HepG2 (cell line): ENCODE data around the gene KRTAP27-1. TPM values are rescaled to one million over a fixed set of nuclear protein-coding genes. Genes with fewer than 3 reads are reported as not detected.

Experiments used
- ATAC-seq: fragments of 200-7000 bp; cut with Tn5 transposase; 3 replicates; pipeline ENCODE4 v1.9.1; 2020; ENCODE audit warnings: mild to moderate bottlenecking, moderate library complexity
- Bru-seq: library from RNA; stranded (reverse); fragments of 400-500 nt; gene quantifications from one replicate; lab custom pipeline; 2021; lab: Mats Ljungman, UMichigan
- BruChase-seq, 2 experiments: library from RNA; stranded (reverse); fragments of 400-500 nt; gene quantifications; one replicate each; lab custom pipeline; 2021; lab: Mats Ljungman, UMichigan
- BruUV-seq: library from RNA; stranded (reverse); fragments of 400-500 nt; replicated peaks from 2 replicates; lab custom pipeline; 2021; lab: Mats Ljungman, UMichigan
- CTCF ChIA-PET: fragments of 300-600 bp; formaldehyde crosslinking; extraction: SDS; loops from one replicate; lab custom pipeline; 2021; ENCODE audit warnings: low total read pairs, inconsistent platforms, low intra/inter-chr PET ratio; lab: Yijun Ruan, JAX
- POLR2A ChIA-PET: fragments of 350-600 bp; sonication (Branson Sonifier 250); formaldehyde crosslinking; loops from one replicate; lab custom pipeline; 2020; ENCODE audit warnings: antibody characterized with exemption, inconsistent platforms; lab: Yijun Ruan, JAX
- DNase-seq: peaks from one replicate; pipeline ENCODE4 v3.0.0-alpha.2; 2015; ENCODE audit warnings: low spot score
- FAIRE-seq: peaks from 3 replicates; lab custom pipeline; 2011; peaks lifted over from hg19 to GRCh38; lab: Jason Lieb, UNC
- H2AFZ ChIP-seq: one replicate; pipeline ENCODE4 v1.6.1; 2011; ENCODE audit warnings: low read length, inconsistent platforms
- H3K27ac ChIP-seq: fragments of 300-600 bp; 3 replicates; pipeline ENCODE4 v1.8.0; 2011; ENCODE audit warnings: mixed run types, mild to moderate bottlenecking, mixed read lengths, low read length, inconsistent platforms; ENCODE audit not compliant: insufficient read depth; ENCODE audit errors: extremely low read length
- H3K27me3 ChIP-seq, 2 experiments: fragments of 200-600 bp in 1 of 2; 2 replicates in 1 of 2; 3 replicates in 1 of 2; pipeline versions ENCODE4 v1.6.0 to v1.8.0; 2011; ENCODE audit warnings: low read length in 2 of 2, mild to moderate bottlenecking in 2 of 2, moderate library complexity in 2 of 2, inconsistent platforms in 1 of 2; ENCODE audit not compliant: insufficient read depth in 2 of 2, control insufficient read depth in 1 of 2
- H3K36me3 ChIP-seq, 2 experiments: fragments of 200-600 bp in 1 of 2; replicated peaks in 1 of 2; 2 replicates in 1 of 2; 3 replicates in 1 of 2; pipeline versions ENCODE4 v1.5.1 to v1.8.0; 2011; ENCODE audit warnings: low read length in 2 of 2, inconsistent platforms in 1 of 2; ENCODE audit not compliant: insufficient read depth in 2 of 2, control insufficient read depth in 1 of 2
- H3K4me1 ChIP-seq: 2 replicates; pipeline ENCODE4 v1.5.1; 2012; ENCODE audit warnings: low read length, inconsistent platforms; ENCODE audit not compliant: insufficient read depth
- H3K4me2 ChIP-seq: 2 replicates; pipeline ENCODE4 v1.6.0; 2011; ENCODE audit warnings: low read depth, low read length, inconsistent platforms
- H3K4me3 ChIP-seq, 3 experiments: fragments of 200-600 bp in 1 of 3; sonication (generic), shearing (Covaris generic) in 1 of 3; replicated peaks in 1 of 3; 2 replicates each; pipeline ENCODE4 v1.5.1; 2011 to 2016; ENCODE audit warnings: low read length in 3 of 3, inconsistent platforms in 2 of 3, low read depth in 2 of 3, mild to moderate bottlenecking in 2 of 3, control low read depth in 1 of 3, mixed read lengths in 1 of 3; ENCODE audit not compliant: insufficient read depth in 1 of 3
- H3K79me2 ChIP-seq: one replicate; pipeline ENCODE4 v1.6.1; 2011; ENCODE audit warnings: low read length, inconsistent platforms; ENCODE audit not compliant: insufficient read depth
- H3K9ac ChIP-seq: 2 replicates; pipeline ENCODE4 v1.6.0; 2011; ENCODE audit warnings: mild to moderate bottlenecking, low read depth, low read length, inconsistent platforms; ENCODE audit not compliant: insufficient read depth
- H3K9me3 ChIP-seq: 2 replicates; pipeline ENCODE4 v1.5.1; 2012; ENCODE audit warnings: mild to moderate bottlenecking, low read length
- H4K20me1 ChIP-seq: 2 replicates; pipeline ENCODE4 v1.6.0; 2011; ENCODE audit warnings: inconsistent platforms, mild to moderate bottlenecking, low read length, moderate library complexity; ENCODE audit not compliant: insufficient read depth
- AHR ChIP-seq: IDR thresholded peaks from 2 replicates; pipeline ENCODE4 v1.6.1; 2018; ENCODE audit warnings: missing genetic modification reagents, missing compliant biosample characterization
- BORCS8-MEF2B ChIP-seq: sonication (generic); formaldehyde crosslinking; IDR thresholded peaks from 2 replicates; pipeline ENCODE4 v1.8.0; 2022; ENCODE audit warnings: mild to moderate bottlenecking, missing genetic modification reagents
- MTF1 ChIP-seq: sonication (generic); formaldehyde crosslinking; IDR thresholded peaks from 2 replicates; pipeline ENCODE4 v1.5.0; 2020; ENCODE audit warnings: missing genetic modification reagents
- PHB2 ChIP-seq: fragments of 450-650 bp; IDR thresholded peaks from 2 replicates; pipeline ENCODE4 v1.6.1; 2018; ENCODE audit not compliant: partially characterized antibody
- STAT5B ChIP-seq: sonication (generic); formaldehyde crosslinking; IDR thresholded peaks from 2 replicates; pipeline ENCODE4 v1.4.0; 2020; ENCODE audit warnings: missing genetic modification reagents
- ZBTB3 ChIP-seq: sonication (generic); formaldehyde crosslinking; IDR thresholded peaks from 2 replicates; pipeline ENCODE4 v1.4.0; 2020; ENCODE audit warnings: low read depth, mild to moderate bottlenecking, moderate library complexity, missing genetic modification reagents, borderline replicate concordance
- ZNF10 ChIP-seq: sonication (generic); formaldehyde crosslinking; IDR thresholded peaks from 2 replicates; pipeline ENCODE4 v1.4.0; 2020; ENCODE audit warnings: mild to moderate bottlenecking, low read depth, missing genetic modification reagents, borderline replicate concordance
- ZNF510 ChIP-seq: sonication (generic); formaldehyde crosslinking; IDR thresholded peaks from 2 replicates; pipeline ENCODE4 v1.4.0; 2020; ENCODE audit warnings: low read depth, mild to moderate bottlenecking, missing genetic modification reagents
- ZNF678 ChIP-seq: sonication (generic); formaldehyde crosslinking; IDR thresholded peaks from 2 replicates; pipeline ENCODE4 v1.4.0; 2020; ENCODE audit warnings: mild to moderate bottlenecking, missing genetic modification reagents
- ZNF747 ChIP-seq: sonication (generic); formaldehyde crosslinking; IDR thresholded peaks from 2 replicates; pipeline ENCODE4 v1.8.1; 2023; ENCODE audit warnings: missing genetic modification reagents, mild to moderate bottlenecking, borderline replicate concordance
- WGBS: methylation state at CpG from one replicate; pipeline ENCODE4 v1.1.6; 2017; ENCODE audit warnings: low lambda C conversion rate; 5-methylcytosine and 5-hydroxymethylcytosine counted together
- in situ Hi-C: cut with HindIII; loops from 2 replicates; pipeline ENCODE4 v1.10.0; 2017; ENCODE audit warnings: low pct_unique_long_range_greater_than_20kb; ENCODE audit not compliant: extremely low pct_ligation_motif_present
- intact Hi-C: fragments of 100-400 bp; cut with micrococcal nuclease; formaldehyde crosslinking; loops from one replicate; pipeline ENCODE4 v1.10.0; 2022; ENCODE audit not compliant: unreplicated experiment
- long read RNA-seq, 2 experiments: library from RNA in 1 of 2; library from polyadenylated mRNA in 1 of 2; stranded (forward) in 1 of 2; unstranded in 1 of 2; transcript quantifications; one replicate each; pipeline ENCODE4 v2.0.0, GENCODE V29; 2019 to 2022
- polyA minus RNA-seq, 3 experiments: library from RNA; depleted of rRNA, polyadenylated mRNA; stranded (reverse); fragments of >200 nt; gene quantifications; 2 replicates each; pipeline ENCODE4 v1.2.3, GENCODE V29; 2011; ENCODE audit warnings: low replicate concordance in 1 of 3
- polyA plus RNA-seq, 8 experiments: library from polyadenylated mRNA; depleted of rRNA in 3 of 8; stranded (reverse) in 7 of 8; unstranded in 1 of 8; fragments of >200 nt; fragmentation: Illumina TruSeq in 4 of 8; extraction: Trizol in 4 of 8; gene quantifications; 2 replicates each; pipeline versions ENCODE4 v1.2.1 to v1.2.3, GENCODE V29; 2011 to 2016; ENCODE audit warnings: low read depth in 4 of 8, missing spikeins in 1 of 8, mixed read lengths in 1 of 8; ENCODE audit not compliant: insufficient read depth in 1 of 8
- total RNA-seq, 5 experiments: library from RNA; depleted of rRNA; stranded (reverse); fragments of >200 nt; fragmentation: Illumina TruSeq; extraction: Trizol; gene quantifications; 2 replicates each; pipeline ENCODE4 v1.2.3, GENCODE V29; 2016; ENCODE audit warnings: low read depth in 1 of 5
- TF ChIP-seq, protein P1 (sequence below): IDR thresholded peaks from 2 replicates; pipeline ENCODE4 v1.6.1; 2016
- TF ChIP-seq, protein P2 (sequence below): sonication (generic); formaldehyde crosslinking; IDR thresholded peaks from 2 replicates; pipeline ENCODE4 v1.9.0; 2021; ENCODE audit warnings: missing genetic modification reagents, mild to moderate bottlenecking, borderline replicate concordance
- TF ChIP-seq, protein P3 (sequence below): IDR thresholded peaks from 2 replicates; pipeline ENCODE4 v1.6.1; 2016; ENCODE audit warnings: low read depth, control low read depth

KRTAP27-1 gene, protein sequence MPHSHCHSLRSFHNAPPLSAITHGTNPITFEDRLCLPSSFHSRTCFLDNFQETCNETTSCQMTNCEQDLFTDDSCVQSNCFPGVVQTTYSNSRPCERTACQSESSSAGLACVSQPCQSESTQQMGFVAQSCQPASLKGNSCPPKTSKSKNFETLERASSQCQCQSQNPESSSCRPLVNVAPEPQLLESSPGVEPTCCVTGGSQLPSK
- total RNA-seq (2016; rRNA removed; fragmentation: Illumina TruSeq; extraction: Trizol), result not detected in 2 replicates
- not detected in 2 replicates for total RNA-seq (2016; cell fraction: cytosol; rRNA removed; fragmentation: Illumina TruSeq; extraction: Trizol; ENCODE audit: low read depth)
- total RNA-seq (2016; cell fraction: insoluble cytoplasmic fraction; rRNA removed; fragmentation: Illumina TruSeq; extraction: Trizol), result not detected in 2 replicates
- not detected in 2 replicates for total RNA-seq (2016; cell fraction: membrane; rRNA removed; fragmentation: Illumina TruSeq; extraction: Trizol)
- not detected in 2 replicates for total RNA-seq (2016; cell fraction: nucleus; rRNA removed; fragmentation: Illumina TruSeq; extraction: Trizol)
- polyA plus RNA-seq (2011; rRNA removed), result not detected in 2 replicates
- not detected in 2 replicates for polyA plus RNA-seq (2011; cell fraction: cytosol; rRNA removed)
- not detected in 2 replicates for polyA plus RNA-seq (2011; cell fraction: nucleus; rRNA removed)
- polyA plus RNA-seq (2012), result not detected in 2 replicates
- not detected in 2 replicates for polyA plus RNA-seq (2016; cell fraction: cytosol; fragmentation: Illumina TruSeq; extraction: Trizol; ENCODE audit: low read depth)
- not detected in 2 replicates for polyA plus RNA-seq (2016; cell fraction: insoluble cytoplasmic fraction; fragmentation: Illumina TruSeq; extraction: Trizol; ENCODE audit: low read depth)
- polyA plus RNA-seq (2016; cell fraction: membrane; fragmentation: Illumina TruSeq; extraction: Trizol; ENCODE audit: low read depth), result not detected in 2 replicates
- polyA plus RNA-seq (2016; cell fraction: nucleus; fragmentation: Illumina TruSeq; extraction: Trizol; ENCODE audit: insufficient read depth, low read depth), result not detected in 2 replicates
- polyA minus RNA-seq (2011; rRNA and poly(A)+ RNA removed; ENCODE audit: low replicate concordance), result not detected in 2 replicates
- polyA minus RNA-seq (2011; cell fraction: cytosol; rRNA and poly(A)+ RNA removed), result not detected in 2 replicates
- polyA minus RNA-seq (2011; cell fraction: nucleus; rRNA and poly(A)+ RNA removed), result not detected in 2 replicates
- not detected for Bru-seq, nascent RNA
- BruChase-seq, experiment 1, labeled RNA remaining after a 6-hour chase, result not detected
- BruChase-seq, experiment 2, labeled RNA remaining after a 2-hour chase, result not detected
- long read RNA-seq, experiment 1, result 0 reads
- long read RNA-seq, experiment 2, result 0 reads

DNA sequence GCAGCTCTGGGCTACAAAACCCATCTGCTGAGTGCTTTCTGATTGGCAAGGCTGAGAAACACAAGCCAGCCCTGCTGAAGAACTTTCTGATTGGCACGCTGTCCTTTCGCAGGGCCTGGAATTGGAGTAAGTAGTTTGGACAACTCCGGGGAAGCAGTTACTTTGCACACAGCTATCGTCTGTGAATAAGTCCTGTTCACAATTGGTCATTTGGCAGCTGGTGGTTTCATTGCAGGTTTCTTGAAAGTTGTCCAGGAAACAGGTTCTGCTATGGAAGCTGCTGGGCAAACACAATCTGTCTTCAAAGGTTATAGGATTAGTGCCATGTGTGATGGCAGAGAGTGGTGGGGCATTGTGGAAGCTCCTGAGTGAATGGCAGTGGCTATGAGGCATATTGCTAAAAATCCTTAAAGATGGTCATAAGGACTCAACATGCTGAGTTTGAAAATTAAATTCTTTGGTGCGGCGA, at the start of gene KRTAP27-1:
KRTAP27-1 (minus strand) TSS at position 419 of the 469 bp plus-strand sequence; CDS start at position 393, 26 bp downstream.
- Histone ChIP-seq H3K4me3 (no peak within 1 kb of the TSS), H3K4me1 (no peaks in the 10 kb centered on the region), H4K20me1 (no peaks in the 10 kb centered on the region), H3K9me3 (peaks cover 71% of the 10 kb centered on the region), H2AFZ (no peak within 1 kb of the TSS), H3K27me3 (no peaks in the 10 kb centered on the region), H3K36me3 (no peaks in the 10 kb centered on the region), H3K79me2 (no peaks in the 10 kb centered on the region), H3K27ac (no peak within 1 kb of the TSS), H3K4me2 (no peak within 1 kb of the TSS), H3K9ac (no peak within 1 kb of the TSS)
- intact Hi-C loops, result no loop called here
- DNase-seq (no peak), FAIRE-seq (no peak), ATAC-seq (no peak)
- ChIA-PET POLR2A (no interaction called here), CTCF (no interaction called here)
- in situ Hi-C loops, result loop anchor here (25.0 kb wide), 1 partner anchor 750 kb away; no protein-coding TSS in a partner anchor
- 18% methylated on average over 3 of the region's 6 CpGs for WGBS
- TF ChIP-seq ZNF747 (CRISPR knock-in tag) (no peak), BORCS8-MEF2B (CRISPR knock-in tag) (no peak), ZNF10 (CRISPR knock-in tag) (no peak), STAT5B (CRISPR knock-in tag) (no peak), ZNF510 (no peak), ZBTB3 (CRISPR knock-in tag) (no peak), ZNF678 (CRISPR knock-in tag) (no peak), AHR (CRISPR knock-in tag) (no peak), MTF1 (CRISPR knock-in tag) (no peak), PHB2 (no peak)
- TF ChIP-seq, protein P1, sequence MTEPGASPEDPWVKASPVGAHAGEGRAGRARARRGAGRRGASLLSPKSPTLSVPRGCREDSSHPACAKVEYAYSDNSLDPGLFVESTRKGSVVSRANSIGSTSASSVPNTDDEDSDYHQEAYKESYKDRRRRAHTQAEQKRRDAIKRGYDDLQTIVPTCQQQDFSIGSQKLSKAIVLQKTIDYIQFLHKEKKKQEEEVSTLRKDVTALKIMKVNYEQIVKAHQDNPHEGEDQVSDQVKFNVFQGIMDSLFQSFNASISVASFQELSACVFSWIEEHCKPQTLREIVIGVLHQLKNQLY (CRISPR knock-in tag), result no peak
- TF ChIP-seq, protein P2, sequence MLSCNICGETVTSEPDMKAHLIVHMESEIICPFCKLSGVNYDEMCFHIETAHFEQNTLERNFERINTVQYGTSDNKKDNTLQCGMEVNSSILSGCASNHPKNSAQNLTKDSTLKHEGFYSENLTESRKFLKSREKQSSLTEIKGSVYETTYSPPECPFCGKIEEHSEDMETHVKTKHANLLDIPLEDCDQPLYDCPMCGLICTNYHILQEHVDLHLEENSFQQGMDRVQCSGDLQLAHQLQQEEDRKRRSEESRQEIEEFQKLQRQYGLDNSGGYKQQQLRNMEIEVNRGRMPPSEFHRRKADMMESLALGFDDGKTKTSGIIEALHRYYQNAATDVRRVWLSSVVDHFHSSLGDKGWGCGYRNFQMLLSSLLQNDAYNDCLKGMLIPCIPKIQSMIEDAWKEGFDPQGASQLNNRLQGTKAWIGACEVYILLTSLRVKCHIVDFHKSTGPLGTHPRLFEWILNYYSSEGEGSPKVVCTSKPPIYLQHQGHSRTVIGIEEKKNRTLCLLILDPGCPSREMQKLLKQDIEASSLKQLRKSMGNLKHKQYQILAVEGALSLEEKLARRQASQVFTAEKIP (CRISPR knock-in tag), result no peak
- TF ChIP-seq, protein P3, sequence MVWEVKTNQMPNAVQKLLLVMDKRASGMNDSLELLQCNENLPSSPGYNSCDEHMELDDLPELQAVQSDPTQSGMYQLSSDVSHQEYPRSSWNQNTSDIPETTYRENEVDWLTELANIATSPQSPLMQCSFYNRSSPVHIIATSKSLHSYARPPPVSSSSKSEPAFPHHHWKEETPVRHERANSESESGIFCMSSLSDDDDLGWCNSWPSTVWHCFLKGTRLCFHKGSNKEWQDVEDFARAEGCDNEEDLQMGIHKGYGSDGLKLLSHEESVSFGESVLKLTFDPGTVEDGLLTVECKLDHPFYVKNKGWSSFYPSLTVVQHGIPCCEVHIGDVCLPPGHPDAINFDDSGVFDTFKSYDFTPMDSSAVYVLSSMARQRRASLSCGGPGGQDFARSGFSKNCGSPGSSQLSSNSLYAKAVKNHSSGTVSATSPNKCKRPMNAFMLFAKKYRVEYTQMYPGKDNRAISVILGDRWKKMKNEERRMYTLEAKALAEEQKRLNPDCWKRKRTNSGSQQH (CRISPR knock-in tag), result no peak
- BruUV-seq, result no TSS peak
